Fibroblast of peridontal ligament (primary cell): ENCODE data around the gene PTGR1.
"Not testable (repeated sequence)": the region's sequence is repeated elsewhere in the genome, so short reads cannot be mapped to it uniquely, and the experiment has no call there.

Experiments
- DNase-seq: peaks from one replicate; pipeline ENCODE4 v3.0.0-alpha.2; 2010; ENCODE audit errors: extremely low read depth

PTGR1 gene

DNA sequence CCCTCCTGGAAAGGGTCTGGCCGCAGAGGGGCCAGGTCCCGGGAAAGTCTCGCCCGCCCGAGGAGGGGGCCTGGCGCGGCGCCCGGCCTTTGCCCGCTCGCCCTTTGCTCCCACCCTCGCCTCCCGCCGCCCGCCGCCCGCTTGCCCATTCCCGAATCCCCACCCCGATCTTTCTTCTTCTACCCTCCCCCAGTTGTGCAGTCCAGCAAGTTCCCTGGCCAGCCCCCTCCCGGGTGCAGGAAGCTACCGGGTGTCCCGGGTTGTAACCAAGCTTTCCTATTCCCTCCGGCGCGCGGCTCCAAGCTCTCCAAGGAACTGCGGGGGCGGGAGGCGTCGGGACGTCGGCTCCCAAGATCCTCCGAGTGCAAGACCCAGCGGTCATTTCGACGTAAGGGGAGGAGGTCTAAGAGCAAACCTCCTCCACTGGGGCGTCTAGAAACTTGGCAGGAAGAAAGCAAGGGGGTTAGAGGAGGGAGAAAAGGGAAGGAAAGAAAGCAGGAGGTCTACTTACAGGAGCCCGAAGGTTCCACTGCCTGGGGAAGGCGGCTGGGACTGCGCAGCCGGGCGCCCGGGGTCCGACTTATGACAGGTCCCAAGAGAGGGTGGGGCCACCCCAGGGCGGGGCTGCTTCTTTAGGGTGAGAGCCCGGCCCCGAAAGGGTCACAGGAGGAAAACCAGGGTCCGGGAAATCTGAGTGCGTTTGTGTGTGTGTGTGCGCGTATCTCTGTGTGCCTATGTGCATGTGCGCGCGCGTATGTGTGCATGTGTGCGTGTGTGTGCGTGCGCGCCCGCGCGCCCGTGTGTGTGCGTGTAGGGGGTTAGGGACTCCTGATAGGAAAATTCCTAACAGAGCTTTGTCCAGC is at the start of gene PTGR1:
TSS of gene PTGR1 (minus strand) at position 556 of the 863 bp plus-strand sequence. CDS start 2,225 bp downstream, outside the sequence.
- DNase-seq, result peak; percentile 78

DNA sequence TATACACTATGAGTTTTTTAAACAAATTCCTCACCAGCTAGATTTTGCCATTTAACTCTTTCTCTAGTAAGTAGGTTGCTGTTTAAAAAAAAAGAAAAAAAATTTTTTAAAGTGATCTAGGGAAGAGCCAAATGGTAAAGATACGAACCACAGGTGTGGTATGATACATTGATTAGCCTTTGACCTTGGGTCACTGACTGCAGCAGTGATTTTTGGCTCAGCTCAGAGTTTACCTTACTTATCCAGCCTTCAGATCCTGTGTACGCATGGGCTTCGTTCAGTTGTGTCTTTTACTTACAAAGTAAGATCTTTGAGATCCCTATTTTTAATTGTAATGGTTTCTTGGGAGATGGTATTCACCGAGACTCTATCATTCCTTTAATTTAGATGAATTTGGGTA is 49.6 kb upstream of the PTGR1 start:
- no peak for DNase-seq

DNA sequence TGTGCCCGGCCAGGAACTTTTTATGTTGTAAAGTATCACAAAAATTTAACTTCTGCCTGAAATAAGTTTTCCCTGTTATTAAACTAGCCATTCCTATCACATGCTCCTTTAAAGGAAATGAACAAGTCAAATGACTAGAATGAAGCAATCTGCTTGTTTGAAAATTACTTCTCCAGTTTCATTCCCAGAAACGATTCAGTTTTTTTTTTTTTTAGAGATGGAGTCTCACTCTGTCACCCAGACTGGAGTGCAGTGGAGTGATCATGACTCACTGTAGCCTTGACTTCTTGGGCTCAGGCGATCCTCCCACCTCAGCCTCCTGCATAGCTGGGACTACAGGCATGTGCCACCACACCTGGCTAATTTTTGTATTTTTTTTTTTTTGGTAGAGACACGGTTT is 48.6 kb upstream of the PTGR1 start:
- peak; percentile 66 for DNase-seq

DNA sequence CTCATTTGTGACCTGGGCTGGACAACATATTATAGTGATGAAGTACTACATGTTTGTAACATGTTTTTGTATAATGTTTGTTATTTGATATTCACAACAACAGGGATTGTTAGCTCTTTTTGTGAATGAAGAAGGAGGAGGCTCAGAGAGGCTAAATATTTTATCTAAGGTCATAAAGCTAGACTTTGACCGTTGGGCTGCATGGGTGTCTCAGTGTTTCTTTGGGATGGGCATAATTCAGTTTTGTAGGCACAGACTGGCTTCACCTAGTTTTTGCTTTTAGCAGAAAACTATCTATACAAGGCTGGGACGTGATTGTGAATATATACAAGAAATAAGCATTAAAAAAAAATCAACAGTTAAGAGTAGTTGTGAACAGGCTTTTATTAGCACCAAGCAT is 47.0 kb upstream of the PTGR1 start:
- no peak for DNase-seq

DNA sequence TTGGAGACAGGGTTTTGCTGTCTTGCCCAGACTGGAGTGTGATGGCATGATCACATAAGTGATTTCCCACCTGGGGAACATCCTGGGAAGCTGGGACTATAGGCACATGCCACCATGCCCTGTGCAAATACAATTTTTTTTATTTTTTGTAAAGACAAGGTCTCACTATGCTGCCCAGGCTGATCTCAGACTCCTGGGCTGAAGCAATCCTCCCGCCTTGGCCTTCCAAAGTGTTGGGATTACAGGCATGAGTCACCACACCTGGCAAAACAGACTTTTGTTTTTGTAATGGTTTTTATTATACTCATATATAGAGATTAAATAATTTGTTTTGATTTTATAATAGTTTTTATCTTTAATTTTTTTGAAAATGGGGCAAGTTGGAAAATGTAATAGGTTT is 46.4 kb upstream of the PTGR1 start:
- no peak for DNase-seq

DNA sequence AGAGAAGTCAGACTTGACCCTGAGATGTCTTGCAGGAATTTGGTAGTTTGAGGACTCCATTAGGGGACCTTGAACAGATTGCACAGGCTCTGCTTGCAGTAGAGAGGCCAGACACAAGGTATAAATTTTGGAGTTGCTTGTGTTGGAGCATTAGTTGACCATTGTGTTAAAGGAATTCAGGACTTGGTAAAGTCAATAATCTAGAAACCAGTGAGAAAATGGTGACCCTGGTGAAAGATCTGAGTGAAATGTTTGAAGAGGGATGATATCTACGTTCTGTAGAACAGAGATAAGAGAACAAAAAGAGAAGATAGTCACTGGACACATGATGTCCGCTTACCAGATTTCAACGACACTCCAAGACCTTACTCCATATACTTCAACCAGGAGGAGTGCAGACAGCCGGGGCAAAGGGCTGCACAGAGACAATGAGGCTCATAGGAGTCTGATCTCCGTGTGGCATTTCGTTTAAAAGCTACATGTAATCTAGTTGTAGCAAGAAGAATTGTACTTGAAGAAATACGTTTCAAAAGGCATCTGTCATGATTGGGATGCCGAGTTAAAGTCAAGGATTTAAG is 44.8 kb upstream of the PTGR1 start:
- DNase-seq, result no peak

DNA sequence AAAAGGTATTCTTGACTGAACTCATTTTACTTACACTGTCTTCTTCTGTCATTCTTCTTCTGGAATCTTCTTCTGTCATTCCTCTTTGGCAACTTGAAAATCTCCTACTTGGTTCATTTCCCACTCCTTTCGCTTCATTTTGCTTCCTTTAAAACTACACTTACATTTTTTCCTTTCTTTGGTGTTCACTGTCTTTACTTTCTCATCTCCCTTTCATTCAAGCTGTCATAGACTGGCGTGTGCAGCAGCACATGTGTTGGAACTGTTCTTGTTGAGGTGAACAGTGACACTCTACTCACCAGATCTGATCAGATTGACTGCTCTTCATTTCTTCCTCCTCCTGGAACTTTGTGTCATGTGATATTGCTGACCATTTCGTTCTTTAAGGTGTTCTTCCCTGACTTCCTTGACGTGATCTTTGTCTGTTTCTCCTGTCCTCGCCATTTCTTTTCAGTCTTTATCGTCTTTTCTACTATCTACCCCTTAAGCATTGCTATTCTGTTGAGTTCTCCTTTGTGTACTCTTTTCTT is 38.0 kb upstream of the PTGR1 start:
- no peak for DNase-seq

DNA sequence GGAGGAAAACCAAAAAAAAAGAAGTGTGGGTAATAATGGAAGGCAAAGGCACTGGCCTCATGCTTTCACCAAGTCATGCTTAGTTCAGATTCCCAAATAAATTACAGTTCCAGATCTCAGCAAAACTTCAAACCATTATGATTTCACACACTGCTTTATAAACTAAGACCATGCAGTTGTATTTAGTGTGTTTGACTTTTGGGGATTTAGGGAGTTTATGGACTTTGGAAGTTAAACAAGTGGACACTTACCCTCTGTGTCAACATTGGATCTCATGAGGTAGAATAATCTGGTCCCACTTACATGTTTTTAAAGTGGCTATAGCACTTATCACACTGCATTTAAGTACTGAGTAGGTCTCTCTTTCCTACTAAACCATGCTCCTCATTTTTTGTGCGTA is 35.4 kb upstream of the PTGR1 start:
- no peak for DNase-seq

DNA sequence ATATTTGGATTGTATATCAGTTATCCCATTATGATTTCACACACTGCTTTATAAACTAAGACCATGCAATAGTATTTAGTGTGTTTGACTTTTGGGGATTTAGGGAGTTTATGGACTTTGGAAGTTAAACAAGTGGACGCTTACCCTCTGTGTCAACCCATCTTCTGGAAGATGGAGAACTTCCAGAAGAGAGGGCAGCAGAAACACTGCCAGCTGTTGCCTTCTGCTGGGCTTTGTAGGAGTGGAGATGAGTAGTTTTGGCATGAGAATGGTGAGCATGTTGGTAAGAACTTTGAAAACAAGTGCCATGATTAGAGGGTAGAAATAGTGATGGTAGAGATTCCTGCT is 33.9 kb upstream of the PTGR1 start:
- DNase-seq, result no peak

DNA sequence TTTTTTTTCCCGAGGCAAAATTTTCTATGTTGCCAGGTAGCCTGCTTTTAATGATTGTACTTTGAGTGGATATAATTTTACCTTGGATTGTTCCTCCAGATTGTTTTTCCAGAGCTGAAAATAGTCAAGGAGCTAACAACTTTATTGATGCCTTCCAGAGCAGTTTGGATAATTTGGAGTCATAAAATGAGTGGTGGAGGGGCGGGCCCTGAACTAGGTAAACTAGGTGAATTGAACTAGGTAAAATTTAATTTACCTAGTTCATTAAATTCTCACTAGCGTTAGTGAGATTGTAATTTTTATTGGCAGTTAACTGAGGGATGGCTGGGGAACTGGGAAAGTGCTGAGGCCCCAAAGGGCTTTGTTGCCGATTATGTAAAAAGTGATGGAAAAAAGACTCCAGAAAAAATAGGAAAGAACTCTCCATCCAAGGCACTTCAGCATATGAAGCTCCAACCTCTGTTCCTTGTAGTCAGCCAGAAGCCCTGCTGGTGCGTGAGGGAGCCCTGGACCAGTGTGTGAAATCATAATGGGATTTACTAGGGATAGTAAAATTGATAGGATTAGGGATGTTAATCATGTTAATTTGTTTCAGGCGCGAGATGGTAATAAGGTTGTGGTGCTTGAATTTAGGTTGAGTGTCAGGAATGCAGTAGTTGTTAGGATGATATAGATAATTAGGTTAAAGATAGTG is 33.4 kb upstream of the PTGR1 start:
- no peak for DNase-seq

DNA sequence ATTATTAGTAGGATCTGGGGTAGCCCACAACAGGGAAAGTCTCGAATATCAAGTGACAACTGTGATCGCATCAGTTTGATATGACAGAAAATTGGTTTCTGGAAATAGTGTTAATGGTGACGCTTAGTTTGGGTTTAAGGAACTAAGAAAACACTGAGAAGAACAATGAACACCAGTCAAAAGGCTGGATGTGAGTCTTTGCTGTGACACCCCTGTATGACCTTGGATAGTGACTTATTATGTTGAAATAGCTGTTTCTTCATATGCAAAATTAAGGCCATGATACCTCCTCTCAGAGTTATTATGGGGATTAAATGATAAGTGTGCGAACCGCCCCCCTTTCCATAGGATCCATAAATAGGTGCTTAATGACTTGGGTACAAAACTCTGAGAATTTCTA is 32.6 kb upstream of the PTGR1 start:
- no peak for DNase-seq

DNA sequence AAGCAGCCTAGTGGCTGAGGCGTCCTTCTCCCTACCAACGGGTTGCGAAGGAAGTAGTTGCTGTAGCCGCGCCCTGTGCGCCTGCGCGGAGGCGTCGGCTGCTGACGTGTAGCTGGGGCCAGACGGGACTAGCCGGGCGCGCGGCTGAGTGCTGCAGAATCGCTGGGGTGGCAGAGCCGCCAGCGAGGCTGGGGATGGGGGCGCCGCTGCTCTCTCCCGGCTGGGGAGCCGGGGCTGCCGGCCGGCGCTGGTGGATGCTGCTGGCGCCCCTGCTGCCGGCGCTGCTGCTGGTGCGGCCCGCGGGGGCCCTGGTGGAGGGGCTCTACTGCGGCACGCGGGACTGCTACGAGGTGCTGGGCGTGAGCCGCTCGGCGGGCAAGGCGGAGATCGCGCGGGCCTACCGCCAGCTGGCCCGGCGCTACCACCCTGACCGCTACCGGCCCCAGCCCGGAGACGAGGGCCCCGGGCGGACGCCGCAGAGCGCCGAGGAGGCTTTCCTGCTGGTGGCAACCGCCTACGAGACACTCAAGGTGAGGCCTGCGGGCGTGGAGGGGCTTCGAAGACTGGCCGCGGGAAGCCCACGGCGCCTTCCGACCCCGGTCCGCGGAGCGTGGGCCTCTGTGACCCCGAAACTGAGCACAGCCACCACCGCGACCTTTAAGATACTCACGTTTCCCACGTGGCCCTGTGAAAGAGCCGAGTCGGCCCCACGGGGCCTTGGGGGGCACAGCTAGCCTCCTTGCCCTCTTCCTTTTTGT is 31.9 kb upstream of the PTGR1 start, which contains the start of gene DNAJC25:
TSS of gene DNAJC25 (plus strand) at position 121 of the 758 bp plus-strand sequence. CDS start at position 195, 74 bp downstream.
- peak; percentile 97 for DNase-seq

DNA sequence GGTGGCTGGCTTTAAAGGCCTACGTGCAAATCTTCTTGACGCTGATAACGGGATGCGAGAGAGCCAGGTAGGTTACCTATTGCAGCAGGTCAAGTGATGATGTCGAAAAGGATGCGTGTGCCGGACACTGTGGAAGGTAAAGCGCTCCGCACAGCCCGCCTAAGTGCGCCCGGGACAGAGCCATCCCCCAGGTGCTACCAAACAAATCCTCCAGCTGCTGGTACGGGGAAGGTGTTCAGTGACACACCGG is 31.4 kb upstream of the PTGR1 start:
- no peak for DNase-seq

DNA sequence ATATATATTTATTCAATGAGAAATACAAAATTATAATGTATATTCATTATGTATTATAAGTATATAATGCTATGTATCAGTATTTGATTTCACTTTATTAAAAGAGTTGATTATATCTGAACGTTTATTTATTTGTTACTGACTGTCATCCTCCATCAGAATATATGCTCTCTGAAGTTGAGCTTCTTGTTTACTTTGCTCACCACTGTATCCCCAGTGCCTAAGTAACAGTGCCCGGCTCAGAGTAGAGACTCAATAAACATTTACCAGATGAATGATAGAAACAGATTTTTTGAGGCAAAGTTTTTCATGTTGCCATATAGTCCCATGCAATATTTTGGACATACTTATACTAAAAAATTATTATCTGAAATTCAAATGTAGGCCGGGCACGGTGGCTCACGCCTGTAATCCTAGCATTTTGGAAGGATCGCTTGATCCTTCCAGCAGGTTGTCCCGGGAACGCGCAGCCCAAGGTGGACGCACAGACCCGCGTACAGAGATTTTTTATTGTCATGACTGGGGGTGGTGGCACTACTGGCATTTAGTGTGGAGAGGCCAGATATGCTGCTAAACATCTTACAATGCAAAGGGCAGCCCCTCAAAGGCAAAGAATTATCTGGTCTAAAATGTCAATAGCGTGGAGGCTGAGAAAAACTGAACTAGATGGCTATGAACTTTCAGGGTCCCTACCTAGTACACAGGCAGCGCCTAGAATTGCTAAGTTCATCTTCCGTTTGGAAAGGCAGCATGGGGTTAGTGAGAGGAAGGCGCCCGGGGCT is 30.9 kb upstream of the PTGR1 start:
- no peak for DNase-seq

DNA sequence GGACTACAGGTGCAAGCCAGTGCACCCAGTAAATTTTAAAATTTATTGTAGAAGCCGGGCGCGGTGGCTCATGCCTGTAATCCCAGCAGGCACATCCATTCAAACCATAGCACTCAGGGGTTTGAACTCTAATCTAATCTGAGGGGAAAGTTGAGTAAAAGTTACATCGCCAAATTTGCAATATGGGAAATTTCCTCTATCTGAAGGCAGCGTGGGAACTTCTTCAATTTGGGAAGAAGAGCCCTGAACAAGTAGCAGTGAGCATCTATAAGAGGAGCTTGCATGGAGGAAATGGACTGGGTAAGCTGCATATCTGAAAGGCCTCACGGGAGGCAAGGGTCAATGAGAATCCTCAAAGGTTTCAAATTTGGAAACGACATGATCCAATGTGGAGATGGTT is 29.0 kb upstream of the PTGR1 start:
- no peak for DNase-seq

DNA sequence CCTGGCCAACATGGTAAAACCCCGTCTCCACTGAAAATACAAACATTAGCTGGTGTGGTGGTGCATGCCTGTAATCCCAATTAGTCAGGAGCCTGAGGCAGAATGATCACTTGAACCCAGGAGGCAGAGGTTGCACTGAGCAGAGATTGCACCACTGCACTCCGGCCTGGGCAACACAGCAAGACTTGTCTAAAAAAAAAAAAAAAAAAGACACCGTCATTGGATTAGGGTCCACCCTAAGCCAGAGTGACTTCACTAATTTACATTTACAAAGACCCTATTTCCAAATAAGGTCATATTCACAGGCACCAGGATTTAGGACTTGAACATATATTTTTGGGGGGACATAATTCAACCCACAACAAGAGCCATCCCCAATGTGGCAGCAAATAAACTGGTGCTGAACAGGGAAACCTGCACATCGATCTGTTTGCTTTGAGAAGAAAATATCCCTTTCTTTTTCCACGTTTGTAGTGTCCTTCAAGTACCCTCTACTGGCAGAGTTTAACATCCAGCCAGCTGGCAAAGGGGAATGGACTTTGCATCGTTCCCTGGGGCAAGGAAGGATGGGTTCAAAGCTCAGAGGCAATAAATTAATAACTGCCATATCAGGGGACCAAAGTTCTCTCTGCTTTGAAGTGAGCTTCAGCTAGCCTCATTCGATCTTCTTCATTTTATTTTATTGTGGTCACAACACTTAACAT is 28.0 kb upstream of the PTGR1 start:
- DNase-seq, result no peak

DNA sequence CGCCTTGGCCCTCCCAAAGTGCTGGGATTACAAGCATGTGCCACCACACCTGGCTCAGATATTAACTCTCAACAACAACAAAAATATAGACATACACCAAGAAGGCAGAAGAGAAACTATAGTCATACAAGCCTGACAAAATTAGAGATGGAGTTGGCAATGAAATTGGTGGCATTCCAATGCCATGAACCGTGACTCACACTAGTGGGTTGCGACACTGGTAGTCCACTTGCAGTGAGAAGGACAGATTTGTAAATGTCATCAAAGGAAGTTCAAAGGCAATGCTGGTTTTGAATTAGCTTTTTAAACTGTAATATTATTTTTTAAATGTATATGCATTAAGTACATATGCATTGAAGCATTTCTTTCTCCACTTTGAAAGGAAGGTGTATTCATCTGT is 23.2 kb upstream of the PTGR1 start:
- peak; percentile 93 for DNase-seq

DNA sequence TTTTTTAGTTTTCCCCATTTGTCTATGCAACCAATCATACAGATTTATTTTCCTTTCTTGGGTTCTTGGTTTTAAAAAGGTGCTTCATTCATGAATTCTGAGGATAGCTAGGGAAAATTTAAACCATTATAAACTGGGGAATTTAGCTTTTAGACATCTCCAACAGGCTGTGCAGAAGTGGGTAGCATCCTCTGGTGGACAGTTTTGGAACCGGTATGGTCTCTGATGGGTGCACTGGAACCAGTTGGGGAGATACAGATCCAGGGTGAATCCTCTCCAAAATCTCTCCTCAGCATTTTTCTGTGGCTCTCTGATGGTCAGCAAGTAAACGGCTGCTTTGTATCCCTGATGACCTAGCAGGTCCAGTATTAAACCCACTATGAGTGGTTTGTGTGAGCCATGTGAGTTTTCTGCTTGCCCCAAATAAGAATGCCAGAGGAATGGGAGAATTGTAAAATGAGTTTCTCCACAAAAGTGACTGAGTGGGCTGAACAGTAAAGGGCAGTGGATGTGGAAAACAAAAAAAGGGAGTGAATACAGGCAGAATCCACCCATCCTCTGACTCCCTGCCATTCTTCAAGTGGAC is 22.5 kb upstream of the PTGR1 start:
- DNase-seq, result peak; percentile 71

DNA sequence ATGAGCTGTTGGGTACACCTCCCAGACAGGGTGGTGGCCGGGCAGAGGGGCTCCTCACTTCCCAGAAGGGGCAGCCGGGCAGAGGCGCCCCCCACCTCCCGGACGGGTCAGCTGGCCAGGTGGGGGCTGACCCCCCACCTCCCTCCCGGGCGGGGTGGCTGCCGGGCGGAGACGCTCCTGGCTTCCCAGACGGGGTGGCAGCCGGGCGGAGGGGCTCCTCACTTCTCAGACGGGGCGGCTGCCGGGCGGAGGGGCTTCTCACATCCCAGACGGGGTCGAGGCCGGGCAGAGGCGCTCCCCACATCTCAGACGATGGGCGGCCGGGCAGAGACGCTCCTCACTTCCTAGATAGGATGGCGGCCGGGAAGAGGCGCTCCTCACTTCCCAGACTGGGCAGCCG is 17.9 kb upstream of the PTGR1 start:
- DNase-seq, result not testable (repeated sequence)

DNA sequence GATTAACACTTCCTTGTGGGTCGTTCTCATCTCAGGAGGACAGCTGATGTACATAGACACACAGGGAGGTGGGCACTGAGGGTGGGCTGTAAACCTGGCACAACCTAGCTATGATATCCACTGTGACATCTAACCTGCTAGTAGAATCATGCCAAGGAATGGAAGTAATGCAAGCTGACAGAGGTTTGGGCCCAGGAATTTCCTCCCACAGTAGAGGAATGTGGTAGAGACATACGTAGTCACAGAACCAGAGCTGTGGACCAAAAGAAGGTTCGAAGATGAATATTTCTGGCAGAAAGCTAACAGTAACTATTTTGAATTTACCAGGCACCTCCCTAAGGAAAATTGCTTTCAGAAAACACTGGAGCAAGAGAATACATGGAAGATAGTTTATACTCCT is 16.5 kb upstream of the PTGR1 start:
- DNase-seq, result no peak
